Lower lobe of right lung (tissue), 2 donors: Measurements from ENCODE around the gene ARAP2. TPM values are rescaled to one million over a fixed set of nuclear protein-coding genes. Genes with fewer than 3 reads are reported as not detected.

Experiments used
- ATAC-seq, 2 donors: fragments of 200-7000 bp; cut with Tn5 transposase; one replicate each; pipeline ENCODE4 v1.9.1; 2020 to 2022; ENCODE audit warnings: mild to moderate bottlenecking in 2 of 2, moderate library complexity in 2 of 2
- DNase-seq: peaks from one replicate; pipeline ENCODE4 v3.0.0-alpha.2; 2020
- H3K27ac ChIP-seq: fragments of 200-600 bp; one replicate; pipeline ENCODE4 v1.8.0; 2022
- H3K27me3 ChIP-seq: fragments of 200-600 bp; one replicate; pipeline ENCODE4 v1.8.0; 2022; ENCODE audit warnings: low read depth
- H3K36me3 ChIP-seq: fragments of 200-600 bp; one replicate; pipeline ENCODE4 v1.8.0; 2022; ENCODE audit warnings: mild to moderate bottlenecking
- H3K4me1 ChIP-seq: fragments of 200-600 bp; one replicate; pipeline ENCODE4 v1.8.0; 2022
- H3K4me3 ChIP-seq: fragments of 200-600 bp; one replicate; pipeline ENCODE4 v1.8.0; 2022; ENCODE audit warnings: mild to moderate bottlenecking
- H3K9me3 ChIP-seq: fragments of 200-600 bp; one replicate; pipeline ENCODE4 v1.8.0; 2022
- intact Hi-C: fragments of 100-400 bp; cut with DNase I; formaldehyde crosslinking; loops from one replicate; pipeline ENCODE4 v1.11.0; 2022
- total RNA-seq: library from RNA; stranded (reverse); fragmentation: NEBNext Ultra II Directional; extraction: Animal tissue kit (Norgen Biotek cat#: 25700); gene quantifications from one replicate; pipeline ENCODE4 v1.2.1, GENCODE V29; 2021
- TF ChIP-seq, protein P1 (sequence below): fragments of 200-600 bp; IDR thresholded peaks from one replicate; pipeline ENCODE4 v1.8.0; 2022; ENCODE audit warnings: antibody characterized with exemption, mild to moderate bottlenecking
- donor health status: DM: no; HTN: yes; CAD: no; lungs with severe emphysema.

Gene ARAP2
- total RNA-seq, 1 donor from 2014 or later, result 74.5 TPM

DNA sequence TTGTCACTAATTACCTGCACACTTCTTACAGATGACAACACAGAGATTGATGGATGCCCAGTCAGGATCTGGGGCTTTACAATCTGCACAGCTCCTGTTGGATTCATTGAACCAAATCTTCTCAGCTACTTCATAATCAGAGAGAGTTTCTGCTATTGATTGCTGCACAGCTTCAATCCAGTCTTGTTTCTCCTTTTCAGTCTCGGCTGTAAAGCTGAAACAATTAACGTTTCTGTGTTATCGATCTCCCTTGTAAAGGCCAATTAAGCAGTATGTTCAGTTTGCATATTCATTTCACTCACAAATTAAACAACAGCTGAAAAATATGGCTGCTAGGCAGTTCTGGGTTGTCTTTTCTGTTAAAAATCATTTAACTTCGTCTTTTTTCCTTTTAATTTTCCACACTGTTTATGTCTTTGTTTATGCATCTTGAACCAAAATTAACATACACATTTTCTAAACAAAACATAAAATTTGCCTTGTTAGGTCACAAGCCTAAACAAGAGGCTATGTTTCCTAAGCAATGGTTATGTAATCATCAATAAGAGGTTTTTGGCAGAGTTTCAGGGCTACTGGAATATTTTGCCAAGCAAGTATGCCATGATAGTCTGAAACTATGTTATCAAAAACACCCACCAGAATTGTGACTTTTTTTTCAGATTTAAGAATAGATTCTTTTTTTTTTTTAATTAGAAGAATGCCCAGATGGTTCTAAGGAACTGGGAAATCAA, 79.2 kb downstream of the ARAP2 start:
- Histone ChIP-seq H3K27me3 (no peaks in the 10 kb centered on the region), H3K4me3 (no peak overlapping the region), H3K9me3 (no peaks in the 10 kb centered on the region), H3K4me1 (no peaks in the 10 kb centered on the region), H3K36me3 (peaks cover 31% of the 10 kb centered on the region), H3K27ac (no peak overlapping the region)
- DNase-seq (no peak), ATAC-seq (peak in 1 of 2 donors; percentile 68)
- TF ChIP-seq, protein P1, sequence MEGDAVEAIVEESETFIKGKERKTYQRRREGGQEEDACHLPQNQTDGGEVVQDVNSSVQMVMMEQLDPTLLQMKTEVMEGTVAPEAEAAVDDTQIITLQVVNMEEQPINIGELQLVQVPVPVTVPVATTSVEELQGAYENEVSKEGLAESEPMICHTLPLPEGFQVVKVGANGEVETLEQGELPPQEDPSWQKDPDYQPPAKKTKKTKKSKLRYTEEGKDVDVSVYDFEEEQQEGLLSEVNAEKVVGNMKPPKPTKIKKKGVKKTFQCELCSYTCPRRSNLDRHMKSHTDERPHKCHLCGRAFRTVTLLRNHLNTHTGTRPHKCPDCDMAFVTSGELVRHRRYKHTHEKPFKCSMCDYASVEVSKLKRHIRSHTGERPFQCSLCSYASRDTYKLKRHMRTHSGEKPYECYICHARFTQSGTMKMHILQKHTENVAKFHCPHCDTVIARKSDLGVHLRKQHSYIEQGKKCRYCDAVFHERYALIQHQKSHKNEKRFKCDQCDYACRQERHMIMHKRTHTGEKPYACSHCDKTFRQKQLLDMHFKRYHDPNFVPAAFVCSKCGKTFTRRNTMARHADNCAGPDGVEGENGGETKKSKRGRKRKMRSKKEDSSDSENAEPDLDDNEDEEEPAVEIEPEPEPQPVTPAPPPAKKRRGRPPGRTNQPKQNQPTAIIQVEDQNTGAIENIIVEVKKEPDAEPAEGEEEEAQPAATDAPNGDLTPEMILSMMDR, result no peak
- intact Hi-C loops, result no loop called here

DNA sequence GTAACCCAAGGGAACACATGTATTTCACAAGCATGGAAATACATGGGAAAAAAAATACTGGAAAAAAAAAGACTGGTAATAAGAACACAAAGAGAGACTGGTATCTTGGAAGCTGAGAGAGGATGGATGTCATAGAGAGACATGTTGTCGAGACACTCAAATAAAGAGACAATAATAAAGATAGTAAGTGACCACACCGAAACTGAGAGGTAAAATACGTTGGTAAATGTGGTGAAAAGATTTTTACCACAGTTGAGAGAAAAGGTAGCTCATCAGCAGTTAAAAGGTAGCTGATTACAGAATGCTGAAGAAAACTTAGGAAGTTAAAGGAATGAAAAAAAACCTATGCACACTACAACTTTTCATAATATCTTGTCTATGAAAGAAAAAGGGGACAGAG, 81.1 kb downstream of the ARAP2 start:
- no peak overlapping the region for H3K27ac ChIP-seq
- H3K4me1 ChIP-seq, result no peaks in the 10 kb centered on the region
- H3K4me3 ChIP-seq, result no peak overlapping the region
- H3K9me3 ChIP-seq, result no peaks in the 10 kb centered on the region
- H3K36me3 ChIP-seq, result peaks cover 47% of the 10 kb centered on the region
- intact Hi-C loops, result no loop called here
- TF ChIP-seq, protein P1, result no peak
- H3K27me3 ChIP-seq, result no peaks in the 10 kb centered on the region
- DNase-seq, result no peak
- ATAC-seq, result no peak

GRCh38 chr4:36159208-36159607, 85.1 kb downstream of the ARAP2 start:
- Histone ChIP-seq H3K27ac (no peak overlapping the region), H3K27me3 (no peaks in the 10 kb centered on the region), H3K4me1 (no peaks in the 10 kb centered on the region), H3K4me3 (no peak overlapping the region), H3K9me3 (no peaks in the 10 kb centered on the region), H3K36me3 (peaks cover 53% of the 10 kb centered on the region)
- DNase-seq, result no peak
- intact Hi-C loops, result no loop called here
- no peak for ATAC-seq
- TF ChIP-seq, protein P1, result no peak

GRCh38 chr4:36152735-36153134, 91.6 kb downstream of the ARAP2 start:
- DNase-seq, result no peak
- peak in 1 of 2 donors; percentile 73 for ATAC-seq
- Histone ChIP-seq H3K27ac (no peak overlapping the region), H3K36me3 (peaks cover 15% of the 10 kb centered on the region), H3K9me3 (no peaks in the 10 kb centered on the region), H3K27me3 (no peaks in the 10 kb centered on the region), H3K4me1 (no peaks in the 10 kb centered on the region), H3K4me3 (no peak overlapping the region)
- intact Hi-C loops, result no loop called here
- TF ChIP-seq, protein P1, result no peak

DNA sequence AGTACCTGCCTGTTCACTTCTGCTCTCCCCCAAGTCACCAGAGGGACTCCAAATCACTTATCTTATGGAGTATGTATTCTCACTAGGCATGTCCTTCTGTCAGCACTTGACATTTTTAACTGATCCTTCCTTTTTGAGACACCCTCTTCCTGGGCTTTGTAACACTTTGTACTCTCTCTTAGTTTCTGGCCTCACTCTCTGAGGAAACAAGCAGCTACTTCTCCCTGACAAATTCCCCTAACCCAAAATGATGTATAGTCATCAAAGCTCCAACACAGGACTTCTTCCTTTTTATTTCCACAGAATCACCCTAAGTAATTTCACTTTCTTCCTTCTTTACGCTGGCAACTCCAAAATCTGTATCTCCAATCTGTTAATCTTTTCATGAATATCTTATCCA, 101.8 kb downstream of the ARAP2 start:
- Histone ChIP-seq H3K4me1 (no peaks in the 10 kb centered on the region), H3K27ac (no peak overlapping the region), H3K9me3 (no peaks in the 10 kb centered on the region), H3K27me3 (no peaks in the 10 kb centered on the region), H3K4me3 (no peak overlapping the region), H3K36me3 (peaks cover 17% of the 10 kb centered on the region)
- ATAC-seq (no peak), DNase-seq (no peak)
- TF ChIP-seq, protein P1, result no peak
- intact Hi-C loops, result no loop called here
